IPS-NIHi7 (cell line): Measurements from ENCODE around the gene RNU1-2.
"Not testable (repeated sequence)": the region's sequence is repeated elsewhere in the genome, so short reads cannot be mapped to it uniquely, and the experiment has no call there.

Source experiments
- DNase-seq: peaks from one replicate; pipeline ENCODE4 v3.0.0; 2012; ENCODE audit warnings: mixed read lengths; ENCODE audit errors: extremely low spot score

The RNU1-2 gene

DNA sequence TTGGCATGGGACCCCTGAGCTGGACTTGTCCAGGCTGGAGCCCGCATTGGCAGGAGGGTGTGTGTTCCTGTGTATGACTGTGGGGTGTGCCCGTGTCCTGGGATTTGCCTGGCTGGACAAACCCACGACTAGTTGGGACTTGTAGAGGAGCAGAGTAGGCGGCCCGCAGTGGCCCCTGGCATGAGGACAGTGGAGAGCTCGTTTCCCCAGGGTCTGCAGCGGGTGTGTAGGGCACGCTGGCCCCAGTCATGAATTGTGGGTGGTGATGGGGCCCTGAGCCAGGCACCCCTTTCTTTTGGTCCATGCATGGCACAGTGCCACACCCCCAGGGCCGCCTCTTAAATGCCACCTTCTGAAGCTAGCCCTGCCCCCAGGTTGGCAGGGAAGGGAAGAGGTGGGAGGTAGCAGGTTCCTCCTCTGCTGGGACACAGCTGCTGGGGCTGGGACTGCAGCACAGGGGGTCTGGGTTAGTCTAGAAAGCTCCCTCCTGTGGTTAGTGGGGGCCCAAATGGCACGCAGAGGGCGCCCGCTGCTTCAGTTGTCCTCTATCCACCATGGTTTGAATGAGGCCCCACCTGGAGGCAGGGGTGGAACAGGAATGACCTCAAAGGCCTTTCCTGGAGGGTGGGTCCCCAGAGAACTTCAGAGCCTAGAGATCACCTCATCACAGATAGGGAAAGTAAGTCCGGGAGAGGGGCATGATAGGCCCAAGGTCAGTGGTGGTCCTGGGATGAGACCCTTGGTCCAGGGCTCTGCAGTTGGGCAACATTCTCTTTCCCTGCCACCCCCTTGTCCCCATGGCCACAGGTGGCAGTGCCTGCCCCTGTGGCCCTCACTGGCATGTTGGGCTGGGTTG, 30.1 kb downstream of the RNU1-2 start:
- DNase-seq, result no peak

DNA sequence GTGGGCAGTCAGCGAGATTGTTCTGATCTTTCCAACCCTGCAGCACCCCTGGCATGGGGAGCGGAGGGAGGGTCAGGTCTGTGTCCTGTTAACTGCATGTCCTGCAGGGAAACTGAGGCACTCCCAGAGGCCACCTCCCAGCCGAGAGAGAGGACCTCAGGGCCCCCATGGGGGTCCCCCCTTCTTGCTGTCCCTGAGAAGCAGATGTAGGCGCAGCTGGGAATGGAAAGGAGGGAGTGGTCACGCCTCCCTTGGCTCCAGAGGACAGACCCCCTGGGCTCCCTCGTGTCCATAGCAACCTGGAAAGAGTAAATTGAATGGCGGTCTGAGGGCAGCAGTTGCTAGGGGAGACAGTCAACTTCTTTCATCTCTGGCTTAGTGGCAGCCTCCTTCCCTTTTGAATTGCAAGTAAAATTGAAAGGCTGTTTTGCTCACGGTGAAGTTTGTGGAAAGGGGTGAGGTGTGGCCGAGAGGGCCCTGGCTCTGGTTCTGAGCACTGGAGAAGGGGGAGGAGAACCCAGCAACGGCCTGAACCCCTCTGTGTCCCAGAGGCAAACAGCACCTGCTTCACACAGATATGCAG, 30.8 kb downstream of the RNU1-2 start:
- peak; percentile 62 for DNase-seq

DNA sequence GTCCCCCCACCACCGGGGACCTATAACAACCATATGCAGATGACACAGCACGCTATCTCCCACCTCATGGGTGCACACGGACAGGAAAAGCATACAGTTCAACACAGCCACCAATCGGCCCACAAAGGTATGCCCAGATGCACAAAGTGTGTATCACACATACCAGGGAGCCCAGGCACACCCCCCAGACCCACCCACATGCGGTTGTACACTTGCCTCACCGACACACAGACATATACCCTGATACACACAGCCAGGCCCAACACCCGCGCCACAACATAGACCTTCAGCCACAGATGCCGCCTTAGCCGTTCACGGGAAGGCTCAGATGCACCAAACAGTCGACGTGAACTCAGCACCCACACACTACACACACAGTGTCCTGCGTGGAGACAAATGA, 31.5 kb downstream of the RNU1-2 start:
- no peak for DNase-seq

DNA sequence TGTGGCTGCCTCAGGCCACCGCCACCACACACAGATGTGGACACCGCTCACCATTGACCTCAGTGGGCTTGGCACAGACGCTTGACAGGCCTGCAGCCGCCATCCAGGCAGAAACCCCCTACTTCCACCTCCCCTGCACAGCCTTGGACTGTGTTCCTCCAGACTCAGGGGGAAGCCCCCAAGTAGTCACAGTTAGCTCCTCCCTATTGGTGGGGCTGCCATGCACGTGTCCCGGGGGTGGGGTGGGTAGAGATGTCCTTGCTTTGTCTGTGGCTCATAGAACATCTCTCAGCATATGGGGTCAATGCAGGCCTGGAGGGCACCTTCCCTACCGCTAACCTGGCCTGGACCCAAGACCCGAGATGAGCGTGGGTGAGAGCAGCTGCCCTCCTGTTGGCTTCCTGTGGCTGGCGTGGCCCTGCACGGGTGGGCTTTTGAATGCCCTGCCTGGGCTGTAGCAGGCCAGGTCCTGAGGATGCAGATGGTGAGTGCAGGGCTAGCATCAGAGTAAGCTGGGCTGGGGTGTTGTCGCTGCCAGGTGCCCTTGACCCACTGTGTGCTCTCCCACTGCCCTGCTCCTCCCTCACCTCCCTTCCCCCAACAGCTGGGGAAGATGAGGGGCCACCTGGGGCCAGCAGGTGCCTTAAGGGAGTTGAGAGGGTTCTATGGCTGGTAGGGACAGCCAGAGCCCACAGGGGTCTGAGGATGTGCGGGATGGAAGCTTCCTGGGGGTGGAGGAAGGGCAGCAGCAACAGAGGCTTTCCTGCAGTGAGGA, 32.1 kb downstream of the RNU1-2 start:
- no peak for DNase-seq

DNA sequence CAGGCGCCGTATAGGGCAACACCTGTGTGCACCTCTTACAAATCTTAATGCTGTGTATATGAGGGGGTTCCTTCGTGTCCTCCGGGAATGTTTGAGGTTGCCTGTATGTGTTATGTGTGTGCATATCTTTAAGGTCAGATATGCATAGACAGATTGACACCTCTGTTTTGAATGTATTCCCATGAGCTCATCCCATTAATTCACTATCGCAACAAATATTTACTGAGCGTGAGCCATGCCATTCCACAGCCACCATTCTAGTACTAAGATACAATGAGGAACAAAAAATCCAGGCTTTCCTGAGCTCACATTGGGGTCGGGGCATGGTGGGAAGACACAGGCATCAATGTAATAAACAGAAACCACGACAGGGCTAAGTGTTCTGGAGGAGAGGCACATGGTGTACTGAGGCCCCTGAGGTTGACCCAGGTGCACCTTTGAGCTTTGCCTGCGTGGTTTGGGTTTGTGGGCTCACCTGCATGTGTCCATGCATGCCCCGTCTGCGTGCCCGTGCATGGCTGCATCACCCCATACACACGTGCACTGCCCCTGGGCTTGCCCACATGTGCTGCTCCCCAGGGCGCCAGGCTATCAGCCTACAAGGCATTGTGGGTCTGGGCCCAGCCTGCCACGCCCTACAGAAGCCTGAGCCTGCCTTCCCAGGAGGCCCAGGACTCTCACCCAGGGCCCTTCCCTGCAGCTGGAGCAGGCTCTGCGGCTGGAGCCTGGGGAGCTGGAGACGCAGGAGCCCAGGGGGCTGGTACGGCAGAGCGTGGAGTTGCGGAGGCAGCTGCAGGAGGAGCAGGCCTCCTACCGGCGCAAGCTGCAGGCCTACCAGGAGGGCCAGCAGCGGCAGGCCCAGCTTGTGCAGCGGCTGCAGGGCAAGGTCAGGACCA, 33.6 kb downstream of the RNU1-2 start:
- DNase-seq, result not testable (repeated sequence)

DNA sequence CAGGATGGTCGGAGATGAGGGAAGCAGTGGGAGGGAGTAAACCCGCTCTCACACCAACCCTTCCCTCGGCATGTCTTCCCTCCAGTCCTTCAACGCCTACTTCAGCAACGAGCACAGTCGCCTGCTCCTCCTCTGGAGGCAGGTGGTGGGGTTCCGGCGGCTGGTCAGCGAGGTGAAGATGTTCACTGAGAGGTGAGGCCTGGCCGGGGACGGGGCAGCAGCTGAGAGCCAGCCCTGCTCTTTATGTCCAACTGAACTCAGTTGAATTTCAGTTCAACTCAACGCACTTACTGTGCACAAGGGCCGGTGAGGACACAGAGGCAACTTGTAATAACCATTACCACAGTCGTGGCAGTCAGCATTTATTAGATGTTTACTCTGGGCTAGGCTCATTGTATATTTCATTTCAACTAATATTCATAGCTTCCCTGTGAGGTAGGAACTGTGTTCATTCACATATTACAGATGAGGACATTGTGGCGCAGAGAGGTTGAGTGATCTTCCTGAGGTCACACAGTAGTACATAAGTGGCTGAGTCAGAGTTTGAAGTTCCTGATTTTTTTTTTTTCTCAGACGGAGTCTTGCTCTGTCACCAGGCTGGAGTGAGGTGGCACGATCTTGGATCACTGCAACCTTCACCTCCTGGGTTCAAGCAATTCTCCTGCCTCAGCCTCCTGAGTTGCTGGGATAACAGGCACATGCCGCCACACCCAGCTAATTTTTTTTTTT, 35.6 kb downstream of the RNU1-2 start:
- DNase-seq, result not testable (repeated sequence)

DNA sequence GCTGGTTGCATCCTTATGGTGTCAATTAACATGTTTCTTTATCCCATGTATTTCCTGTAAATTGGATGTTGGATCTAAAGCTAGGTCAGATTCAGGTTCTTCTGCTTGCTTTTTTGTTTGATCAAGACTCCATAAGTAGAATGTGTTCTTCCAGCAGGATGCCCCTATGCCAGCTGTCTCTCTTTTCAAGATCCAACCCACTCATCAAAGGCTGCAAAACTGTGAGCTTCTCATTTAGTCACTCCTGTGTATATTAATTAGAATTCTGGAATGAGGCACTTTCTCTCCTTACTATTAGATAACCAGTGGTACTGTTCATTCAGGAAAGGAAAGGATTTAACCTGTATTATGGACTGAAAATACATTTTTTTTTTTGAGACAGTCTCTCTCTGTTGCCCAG, 38.2 kb downstream of the RNU1-2 start:
- DNase-seq, result not testable (repeated sequence)

DNA sequence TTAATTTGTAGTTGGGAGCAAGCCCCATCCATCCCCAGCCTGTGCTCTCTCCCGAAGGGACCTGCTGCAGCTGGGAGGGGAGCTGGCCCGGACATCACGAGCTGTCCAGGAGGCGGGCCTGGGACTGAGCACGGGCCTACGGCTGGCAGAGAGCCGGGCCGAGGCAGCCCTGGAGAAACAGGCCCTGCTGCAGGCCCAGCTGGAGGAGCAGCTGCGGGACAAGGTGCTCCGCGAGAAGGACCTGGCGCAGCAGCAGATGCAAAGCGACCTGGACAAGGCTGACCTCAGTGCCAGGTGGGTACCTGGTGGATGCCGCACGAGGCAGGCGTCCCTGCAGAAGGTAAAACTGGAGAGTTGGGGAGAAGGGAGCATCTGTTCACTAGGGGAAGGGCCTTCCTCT, 40.8 kb downstream of the RNU1-2 start:
- not testable (repeated sequence) for DNase-seq

DNA sequence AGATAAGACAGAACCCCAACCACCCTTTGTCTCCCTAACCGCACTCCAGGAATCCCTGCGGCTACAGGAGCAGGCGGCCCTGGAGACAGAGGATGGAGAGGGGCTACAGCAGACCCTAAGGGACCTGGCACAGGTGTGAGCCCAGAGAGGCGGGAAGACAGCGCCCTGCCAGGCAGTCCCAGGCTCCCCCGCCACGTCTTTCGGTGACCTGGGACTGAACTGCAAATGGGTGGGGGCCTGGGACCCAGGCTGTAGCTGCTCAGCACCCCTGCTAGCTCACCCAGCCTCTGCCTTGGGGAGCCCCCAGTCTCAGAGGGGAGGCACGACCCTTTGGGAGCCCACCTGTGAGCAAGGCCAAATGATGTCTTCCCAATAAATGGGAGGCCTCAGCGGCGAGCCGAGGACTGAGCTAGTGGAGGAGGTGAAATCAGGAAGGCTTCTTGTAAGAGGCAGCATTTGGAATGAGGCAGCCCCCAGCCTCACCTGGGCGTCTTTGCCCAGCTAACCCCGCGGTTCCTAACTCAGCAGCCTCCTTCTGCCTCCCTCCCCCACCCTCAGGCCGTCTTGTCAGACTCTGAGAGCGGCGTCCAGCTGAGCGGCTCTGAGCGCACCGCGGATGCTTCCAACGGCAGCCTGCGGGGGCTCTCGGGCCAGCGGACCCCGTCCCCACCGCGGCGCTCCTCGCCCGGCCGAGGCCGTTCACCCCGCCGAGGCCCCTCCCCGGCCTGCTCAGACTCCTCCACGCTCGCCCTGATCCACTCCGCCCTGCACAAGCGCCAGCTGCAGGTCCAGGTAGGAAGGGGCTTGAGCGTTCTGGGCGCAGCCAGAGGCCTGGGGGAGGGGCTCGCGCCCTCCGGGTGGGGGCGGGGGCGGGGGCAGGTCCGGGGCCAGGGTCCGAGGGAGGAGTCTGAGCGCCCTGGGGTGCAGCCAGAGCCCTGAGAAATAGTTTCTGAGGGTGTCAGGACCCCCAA, 42.9 kb downstream of the RNU1-2 start:
- peak; percentile 48 for DNase-seq

DNA sequence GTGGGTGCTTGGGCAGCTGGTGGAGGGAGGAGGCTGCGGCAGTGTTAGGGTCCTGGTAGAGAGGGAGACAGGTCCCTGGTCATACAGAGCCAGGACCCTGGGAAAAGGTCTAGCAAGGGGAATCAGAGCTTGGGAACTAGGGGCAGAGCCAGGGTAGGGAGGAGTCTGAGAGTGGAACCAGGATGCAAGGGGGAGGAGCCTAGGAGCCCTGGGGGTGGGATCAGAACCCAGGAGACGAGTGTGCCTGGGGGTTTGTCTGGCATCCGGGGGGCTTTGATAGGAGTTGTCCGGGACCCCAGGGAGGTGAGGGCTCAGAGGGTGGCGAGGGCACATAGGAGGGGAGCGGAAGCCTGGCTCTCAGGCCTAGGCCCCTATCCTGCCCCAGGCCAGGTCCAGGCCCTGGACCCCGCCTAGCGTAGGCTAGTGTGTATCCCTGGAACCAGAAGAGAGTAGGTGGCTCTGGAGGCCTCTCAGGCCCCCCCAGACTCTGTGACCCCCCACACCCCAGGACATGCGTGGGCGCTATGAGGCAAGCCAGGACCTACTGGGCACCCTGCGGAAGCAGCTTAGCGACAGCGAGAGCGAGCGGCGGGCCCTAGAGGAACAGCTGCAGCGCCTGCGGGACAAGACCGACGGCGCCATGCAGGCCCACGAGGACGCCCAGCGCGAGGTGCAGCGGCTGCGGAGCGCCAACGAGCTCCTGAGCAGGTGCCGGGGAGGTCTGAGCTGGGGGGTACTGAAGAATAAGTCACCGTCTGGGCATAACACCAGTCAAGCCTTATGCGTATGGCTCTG, 43.8 kb downstream of the RNU1-2 start:
- not testable (repeated sequence) for DNase-seq

DNA sequence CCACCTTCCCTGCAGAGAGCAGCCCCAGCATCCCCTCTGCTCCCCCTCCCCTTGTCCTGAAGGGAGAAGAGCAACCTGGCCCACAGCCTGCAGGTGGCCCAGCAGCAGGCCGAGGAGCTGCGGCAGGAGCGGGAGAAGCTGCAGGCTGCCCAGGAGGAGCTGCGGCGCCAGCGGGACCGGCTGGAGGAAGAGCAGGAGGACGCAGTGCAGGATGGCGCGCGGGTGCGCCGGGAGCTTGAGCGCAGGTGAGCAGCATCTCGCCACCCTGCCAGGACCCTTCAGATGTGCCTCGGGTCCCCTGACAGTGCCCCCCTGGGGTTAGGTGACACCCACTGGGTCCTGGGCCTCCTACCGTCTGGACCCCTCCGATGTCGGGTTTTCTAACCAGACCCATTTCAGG, 48.3 kb downstream of the RNU1-2 start:
- DNase-seq, result no peak

DNA sequence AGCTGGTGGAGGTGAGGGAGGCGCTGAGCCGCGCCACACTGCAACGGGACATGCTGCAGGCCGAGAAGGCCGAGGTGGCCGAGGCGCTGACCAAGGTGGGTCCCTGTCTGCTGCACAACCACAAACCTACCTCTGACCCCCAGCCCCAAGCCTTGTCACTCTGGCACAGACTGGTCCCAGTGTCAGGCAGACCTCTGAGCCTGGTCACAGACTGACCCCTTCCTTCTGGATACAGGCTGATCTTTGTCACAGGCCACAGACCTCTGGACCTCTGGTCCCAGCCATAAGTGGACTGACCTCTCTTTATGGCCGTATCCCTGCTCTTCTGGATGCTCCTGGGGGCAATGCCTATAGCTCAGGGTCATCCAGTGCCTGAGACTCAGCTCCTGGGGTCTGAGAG, 49.7 kb downstream of the RNU1-2 start:
- not testable (repeated sequence) for DNase-seq
